Ovary (tissue), 3 donors: Measurements from ENCODE around the gene LEKR1.

Source experiments
- EP300 ChIP-seq: sonication (generic); formaldehyde crosslinking; IDR thresholded peaks from one replicate; pipeline ENCODE4 v1.6.1; 2017; ENCODE audit warnings: antibody characterized with exemption
- TF ChIP-seq, protein P1 (sequence below), 3 donors: fragments of 450-650 bp in 2 of 3; fragments of 200-600 bp in 1 of 3; IDR thresholded peaks; one replicate each; pipeline versions ENCODE4 v1.5.1 to v1.8.0; 2016 to 2022; ENCODE audit warnings: antibody characterized with exemption in 3 of 3, mild to moderate bottlenecking in 1 of 3
- donor health status: DM: no; HTN: no; CAD: no.

GRCh38 chr3:156801746-156802145 is 24.4 kb upstream of the LEKR1 start:
- TF ChIP-seq, protein P1, sequence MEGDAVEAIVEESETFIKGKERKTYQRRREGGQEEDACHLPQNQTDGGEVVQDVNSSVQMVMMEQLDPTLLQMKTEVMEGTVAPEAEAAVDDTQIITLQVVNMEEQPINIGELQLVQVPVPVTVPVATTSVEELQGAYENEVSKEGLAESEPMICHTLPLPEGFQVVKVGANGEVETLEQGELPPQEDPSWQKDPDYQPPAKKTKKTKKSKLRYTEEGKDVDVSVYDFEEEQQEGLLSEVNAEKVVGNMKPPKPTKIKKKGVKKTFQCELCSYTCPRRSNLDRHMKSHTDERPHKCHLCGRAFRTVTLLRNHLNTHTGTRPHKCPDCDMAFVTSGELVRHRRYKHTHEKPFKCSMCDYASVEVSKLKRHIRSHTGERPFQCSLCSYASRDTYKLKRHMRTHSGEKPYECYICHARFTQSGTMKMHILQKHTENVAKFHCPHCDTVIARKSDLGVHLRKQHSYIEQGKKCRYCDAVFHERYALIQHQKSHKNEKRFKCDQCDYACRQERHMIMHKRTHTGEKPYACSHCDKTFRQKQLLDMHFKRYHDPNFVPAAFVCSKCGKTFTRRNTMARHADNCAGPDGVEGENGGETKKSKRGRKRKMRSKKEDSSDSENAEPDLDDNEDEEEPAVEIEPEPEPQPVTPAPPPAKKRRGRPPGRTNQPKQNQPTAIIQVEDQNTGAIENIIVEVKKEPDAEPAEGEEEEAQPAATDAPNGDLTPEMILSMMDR (IDR thresholded peaks at IDR 0.05) = no peak
- TF ChIP-seq EP300 = no peak
